ENCODE measurements around the gene XYLT1.

The XYLT1 gene

DNA sequence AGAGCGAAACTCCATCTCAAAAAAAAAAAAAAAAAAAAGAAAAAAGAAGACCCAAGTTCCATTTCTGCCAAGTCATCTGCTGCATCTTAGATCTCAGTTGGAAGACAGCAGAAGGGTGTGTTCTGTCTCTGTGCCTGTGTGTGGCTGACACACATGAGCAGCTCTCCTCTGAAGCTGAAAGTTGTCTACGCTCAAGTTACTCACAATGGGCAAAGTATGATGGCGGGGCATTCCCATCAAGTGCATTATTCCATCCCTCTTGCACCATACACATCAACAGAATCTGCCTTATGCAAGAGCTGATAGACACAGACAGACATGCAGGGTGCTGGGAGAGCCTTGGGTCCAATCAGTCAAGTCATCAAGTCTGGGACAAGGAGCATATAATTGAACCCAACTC, 402.2 kb downstream of the XYLT1 start:
- no peak for DNase-seq

DNA sequence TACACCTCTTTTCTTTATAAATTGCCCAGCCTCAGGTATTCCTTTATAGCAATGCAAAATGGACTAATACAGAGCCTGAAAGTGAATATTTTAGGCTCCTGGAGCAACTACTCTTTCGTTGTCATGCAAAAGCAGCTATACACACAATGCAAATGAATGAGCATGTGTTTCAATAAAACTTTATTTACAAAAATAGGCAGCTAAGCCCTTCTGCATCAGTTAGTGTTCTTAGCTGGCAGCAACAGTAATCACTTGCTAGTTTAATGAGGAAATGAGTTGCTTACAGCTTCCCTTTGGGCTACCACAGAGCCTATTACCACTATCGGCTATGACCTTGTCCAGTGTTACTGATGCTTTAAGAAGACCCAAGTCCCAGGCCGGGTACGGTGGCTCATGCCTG, 402.9 kb downstream of the XYLT1 start:
- no peak for DNase-seq

DNA sequence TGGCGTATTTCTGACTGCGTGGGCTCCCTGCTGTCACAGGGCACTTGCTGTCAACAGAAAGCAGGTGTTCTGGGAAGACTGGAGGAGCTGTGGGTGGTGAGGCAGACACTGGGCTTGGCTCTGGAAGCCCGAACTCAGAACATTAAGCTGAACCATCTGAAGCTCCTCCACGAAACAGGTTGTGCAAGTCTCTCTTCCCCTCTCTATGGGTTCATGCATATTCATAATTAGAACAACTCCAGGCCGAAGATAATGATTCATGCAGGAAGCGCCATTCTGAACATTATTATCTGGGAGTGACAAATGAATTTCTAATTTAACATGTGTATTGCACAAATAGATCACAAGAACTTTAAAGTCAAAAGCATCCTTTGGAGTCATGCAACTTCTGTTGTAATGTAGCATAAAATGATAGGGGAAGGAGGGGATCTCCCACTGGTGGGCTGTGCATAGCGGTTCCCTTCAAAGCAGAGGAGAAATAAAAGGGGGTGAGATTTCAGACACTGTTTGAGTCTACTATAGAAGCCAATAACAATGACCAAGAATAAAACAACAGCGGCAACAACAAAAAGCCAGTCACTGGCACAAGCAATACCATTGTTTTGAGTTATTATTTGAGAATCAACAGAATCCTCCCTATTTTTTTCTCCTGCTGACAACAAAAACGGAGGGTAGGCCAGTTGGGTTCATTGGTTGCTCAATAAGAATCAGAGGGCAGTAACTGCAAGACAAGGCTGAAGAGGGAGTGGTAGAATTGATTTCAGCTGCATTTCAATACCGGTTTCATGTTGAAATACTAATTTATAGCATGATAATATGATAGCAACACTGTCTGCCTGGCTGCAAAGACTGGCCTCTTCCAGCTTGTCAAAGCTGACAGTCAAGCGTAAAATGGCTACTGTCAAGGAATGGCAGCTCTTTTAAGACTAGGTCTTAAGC, 407.3 kb downstream of the XYLT1 start:
- DNase-seq = no peak

DNA sequence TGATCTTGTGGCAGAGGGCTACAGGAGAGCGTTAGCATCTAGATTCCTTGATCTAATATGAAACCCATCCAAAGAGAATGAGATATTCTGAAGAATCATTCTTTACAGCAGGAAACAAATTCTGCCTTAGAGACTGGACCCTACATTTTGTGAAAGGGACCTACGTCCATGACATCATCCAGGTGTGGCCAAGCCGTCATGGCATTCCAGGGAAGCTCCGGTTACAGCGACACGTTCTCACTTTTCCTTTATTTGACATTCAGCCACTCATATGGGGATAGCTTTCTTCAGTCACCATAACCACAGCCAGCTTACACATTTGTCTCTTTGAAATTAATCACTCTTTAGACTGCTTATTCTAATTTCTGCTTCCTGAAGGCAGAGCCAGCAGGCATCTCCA, 408.1 kb downstream of the XYLT1 start:
- no peak for DNase-seq

DNA sequence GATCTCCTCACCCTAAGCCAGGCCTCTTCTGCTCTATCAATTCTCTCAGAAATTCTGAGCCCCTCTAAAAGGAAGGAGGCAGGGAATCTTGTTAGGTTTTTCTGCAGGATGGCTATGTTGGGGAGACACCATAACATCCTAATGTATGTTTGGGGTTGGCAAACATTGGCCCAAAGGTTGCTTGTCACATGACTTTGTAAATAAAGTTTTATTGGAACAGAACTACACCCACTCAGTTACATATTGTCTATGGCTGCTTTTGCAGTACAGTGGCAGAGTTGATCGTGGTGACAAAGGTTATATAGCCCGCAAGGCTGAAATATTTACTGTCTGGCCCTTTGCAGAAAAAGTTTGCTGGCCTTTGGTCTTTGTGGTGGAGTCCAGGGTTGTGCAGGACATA, 409.4 kb downstream of the XYLT1 start:
- no peak for DNase-seq

DNA sequence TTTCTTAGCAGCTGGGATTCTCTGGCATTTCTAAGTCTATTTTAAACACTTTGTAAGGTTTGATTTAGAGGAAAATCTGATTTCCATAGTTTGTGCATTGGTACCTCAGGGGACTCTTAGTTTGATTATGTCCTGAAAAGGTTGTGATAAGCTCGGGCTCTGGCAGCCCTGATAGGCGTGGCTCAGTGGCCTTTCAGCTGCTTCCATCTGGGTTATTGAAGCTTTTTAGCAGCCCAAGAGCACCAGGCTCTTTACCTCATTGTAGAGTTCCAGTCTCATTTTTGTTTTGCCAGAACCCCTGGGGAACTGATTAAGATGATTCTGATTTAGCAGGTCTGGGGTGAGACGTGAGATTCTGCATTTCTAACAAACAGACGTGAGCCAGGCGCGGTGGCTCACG, 412.3 kb downstream of the XYLT1 start:
- DNase-seq = no peak

DNA sequence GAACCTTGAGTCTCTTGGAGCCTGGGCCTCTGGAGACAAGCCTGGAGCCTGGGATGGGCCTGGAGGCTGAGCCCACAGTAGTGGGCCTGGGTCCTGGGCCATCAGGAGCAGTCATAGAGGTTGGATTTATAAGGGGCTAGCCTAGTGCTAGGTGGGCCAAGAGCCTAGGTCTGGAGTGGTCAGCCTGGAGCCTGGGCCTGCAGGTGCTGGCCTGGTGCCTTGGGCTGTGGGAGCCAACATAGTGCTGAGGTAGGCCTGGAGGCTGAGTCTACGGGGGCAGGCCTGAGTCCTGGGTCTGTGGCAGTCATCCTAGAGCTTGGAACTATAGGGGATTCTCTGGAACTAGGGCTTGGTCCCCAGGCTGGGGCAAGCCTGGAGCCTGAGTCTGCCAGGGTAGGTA, 414.1 kb downstream of the XYLT1 start:
- DNase-seq = no peak

DNA sequence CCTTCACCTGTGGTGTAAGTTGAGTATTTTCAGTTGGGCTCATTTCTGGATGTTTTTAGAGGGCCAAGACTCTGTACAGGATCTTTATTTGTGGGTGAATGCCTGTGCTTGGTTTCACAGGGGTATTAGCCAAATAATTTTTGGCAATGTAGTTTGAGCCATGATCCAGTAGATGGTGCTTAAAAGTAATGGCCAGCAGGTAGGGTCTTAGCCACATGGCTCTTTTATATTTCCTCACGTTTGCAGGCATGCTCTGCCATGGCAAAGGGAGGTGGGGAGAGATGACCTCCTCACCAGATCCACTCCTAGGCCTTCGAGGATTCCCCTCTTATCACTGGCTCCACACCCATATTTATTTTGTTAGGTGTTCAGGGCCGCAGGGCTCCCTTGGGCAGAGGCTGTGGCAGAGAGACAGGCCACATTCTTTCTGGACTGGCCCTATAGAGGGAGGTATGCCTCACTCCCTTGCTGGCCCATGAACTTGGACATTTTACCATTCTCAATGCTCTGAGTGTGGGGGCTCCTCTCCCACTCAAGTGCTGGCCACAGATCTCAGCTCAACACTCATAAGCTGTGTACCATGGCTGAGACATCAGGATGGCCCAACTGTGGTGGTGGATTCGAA, 417.1 kb downstream of the XYLT1 start:
- DNase-seq = no peak

All from SIG-M5 (cell line).